ENCODE measurements around the gene CXCL1.

Gene CXCL1

GRCh38 chr4:73871511-73872310 is 2.5 kb downstream of the CXCL1 start:
- H3K4me3 ChIP-seq (ENCODE audit: low read depth, low read length) = no peak overlapping the region
- no peak for TF ChIP-seq CTCF (IDR thresholded peaks at IDR 0.05; ENCODE audit: control insufficient read depth, extremely low read depth, insufficient read depth)
- no peak for DNase-seq (ENCODE audit: low read depth)

DNA sequence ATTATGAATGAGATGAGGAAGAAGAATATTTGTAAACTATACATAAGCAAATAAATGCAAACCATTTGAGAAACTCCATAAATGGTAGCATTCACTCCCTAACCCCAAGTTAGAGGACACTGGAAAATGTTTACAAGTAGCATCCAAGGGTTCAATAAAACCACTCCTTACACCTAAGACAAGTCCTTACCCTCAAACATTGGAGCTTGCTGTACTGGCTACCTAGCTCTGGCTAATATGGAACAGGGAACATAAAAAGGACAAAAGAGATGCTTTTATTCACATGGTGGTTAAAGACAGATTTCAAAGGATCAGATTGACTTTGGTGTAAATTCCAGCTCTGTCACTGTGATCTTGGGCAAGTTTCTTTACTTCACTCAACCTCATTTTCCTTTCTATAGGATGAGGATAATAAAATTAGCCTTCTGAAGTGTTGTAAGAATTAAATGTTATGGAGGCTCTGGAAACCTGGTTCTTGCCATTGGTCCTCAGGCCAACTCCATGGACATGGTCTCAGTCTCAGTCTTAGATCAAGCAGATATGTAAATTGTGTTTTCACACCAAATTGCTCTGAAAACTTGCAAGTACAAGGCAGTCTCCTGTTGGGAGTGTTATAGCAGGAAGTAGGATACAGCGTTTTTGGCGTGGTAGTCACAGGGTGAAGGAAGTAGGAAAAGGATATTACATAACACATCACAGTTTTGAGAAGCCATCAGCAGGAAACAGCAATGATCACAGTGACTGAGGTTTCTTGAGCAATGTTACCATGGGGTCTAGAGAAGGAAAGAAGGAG is 3.3 kb downstream of the CXCL1 start:
- no peak for TF ChIP-seq CTCF (IDR thresholded peaks at IDR 0.05; ENCODE audit: control insufficient read depth, extremely low read depth, insufficient read depth)
- no peak for DNase-seq (ENCODE audit: low read depth)
- no peak overlapping the region for H3K4me3 ChIP-seq (ENCODE audit: low read depth, low read length)

DNA sequence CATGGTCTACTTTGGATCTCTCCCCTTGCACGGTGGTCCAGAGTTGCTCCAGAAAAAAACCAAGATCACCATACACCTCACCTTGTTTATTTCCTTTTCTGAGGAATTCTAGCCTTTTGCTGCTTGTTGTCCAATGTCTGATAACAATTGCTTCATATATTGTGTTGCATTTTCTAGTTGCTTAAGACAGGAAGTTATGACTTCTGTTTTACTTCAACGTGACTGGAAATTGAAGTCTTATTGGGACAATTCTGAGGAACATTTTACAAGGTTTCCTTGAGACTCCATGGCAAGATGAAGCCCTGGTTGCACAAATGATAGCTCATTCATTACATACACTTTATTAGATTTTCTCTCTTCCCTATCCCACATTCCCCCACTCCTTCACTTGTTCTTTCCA is 5.2 kb downstream of the CXCL1 start:
- DNase-seq (ENCODE audit: low read depth) = no peak
- no peak overlapping the region for H3K4me3 ChIP-seq (ENCODE audit: low read depth, low read length)
- no peak for TF ChIP-seq CTCF (IDR thresholded peaks at IDR 0.05; ENCODE audit: control insufficient read depth, extremely low read depth, insufficient read depth)

- no peak for TF ChIP-seq CTCF (IDR thresholded peaks at IDR 0.05; ENCODE audit: control insufficient read depth, extremely low read depth, insufficient read depth)
- H3K4me3 ChIP-seq (ENCODE audit: low read depth, low read length) = no peak overlapping the region
- DNase-seq (ENCODE audit: low read depth) = no peak
These were observed 6.2 kb downstream of the CXCL1 start for GRCh38 chr4:73875401-73875800.

- no peak overlapping the region for H3K4me3 ChIP-seq (ENCODE audit: low read depth, low read length)
- no peak for DNase-seq (ENCODE audit: low read depth)
- no peak for TF ChIP-seq CTCF (IDR thresholded peaks at IDR 0.05; ENCODE audit: control insufficient read depth, extremely low read depth, insufficient read depth)
These were observed 14.1 kb downstream of the CXCL1 start for GRCh38 chr4:73883306-73883705.

DNA sequence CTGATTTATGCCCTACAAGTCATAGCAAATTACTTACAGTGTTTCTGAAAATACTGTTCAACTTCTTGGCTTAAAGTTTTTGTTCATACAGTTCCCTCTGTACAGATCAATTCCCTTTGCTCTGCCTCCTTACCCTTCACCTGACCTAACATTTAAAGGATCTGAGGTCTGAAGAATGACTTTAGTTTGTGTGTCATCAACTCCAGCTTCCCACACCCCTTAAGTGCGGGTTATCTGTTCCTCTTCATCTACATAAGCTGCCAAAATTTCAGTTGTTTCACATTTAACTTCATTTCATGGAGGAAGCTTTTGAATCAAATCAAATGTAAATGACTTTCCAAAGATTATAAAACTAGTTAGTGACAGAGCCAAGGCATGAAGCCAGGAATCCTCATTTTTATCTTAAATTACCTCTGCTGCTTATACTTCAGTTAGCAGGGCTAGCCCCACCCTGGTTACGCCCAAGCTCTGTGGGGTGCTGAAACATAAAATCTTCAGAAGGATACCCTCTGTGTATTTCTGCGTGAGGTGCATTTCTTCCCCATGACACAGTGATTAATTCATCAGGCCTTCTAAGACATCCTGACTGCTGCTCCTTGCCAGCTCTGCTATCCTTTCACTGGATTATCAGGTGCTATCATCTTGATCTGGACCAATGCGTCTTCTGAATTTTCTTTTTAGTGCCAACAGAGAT is 16.5 kb downstream of the CXCL1 start:
- TF ChIP-seq CTCF (IDR thresholded peaks at IDR 0.05; ENCODE audit: control insufficient read depth, extremely low read depth, insufficient read depth) = no peak
- H3K4me3 ChIP-seq (ENCODE audit: low read depth, low read length) = no peak overlapping the region
- DNase-seq (ENCODE audit: low read depth) = no peak

Measured in LNCaP clone FGC (cell line).